NCI-H128 (cell line): ENCODE measurements around the gene SAP130.

Source experiments
- DNase-seq: peaks from one replicate; lab custom pipeline; 2025; ENCODE audit not compliant: unreplicated experiment; lab: John Stamatoyannopoulos, UW

The SAP130 gene

DNA sequence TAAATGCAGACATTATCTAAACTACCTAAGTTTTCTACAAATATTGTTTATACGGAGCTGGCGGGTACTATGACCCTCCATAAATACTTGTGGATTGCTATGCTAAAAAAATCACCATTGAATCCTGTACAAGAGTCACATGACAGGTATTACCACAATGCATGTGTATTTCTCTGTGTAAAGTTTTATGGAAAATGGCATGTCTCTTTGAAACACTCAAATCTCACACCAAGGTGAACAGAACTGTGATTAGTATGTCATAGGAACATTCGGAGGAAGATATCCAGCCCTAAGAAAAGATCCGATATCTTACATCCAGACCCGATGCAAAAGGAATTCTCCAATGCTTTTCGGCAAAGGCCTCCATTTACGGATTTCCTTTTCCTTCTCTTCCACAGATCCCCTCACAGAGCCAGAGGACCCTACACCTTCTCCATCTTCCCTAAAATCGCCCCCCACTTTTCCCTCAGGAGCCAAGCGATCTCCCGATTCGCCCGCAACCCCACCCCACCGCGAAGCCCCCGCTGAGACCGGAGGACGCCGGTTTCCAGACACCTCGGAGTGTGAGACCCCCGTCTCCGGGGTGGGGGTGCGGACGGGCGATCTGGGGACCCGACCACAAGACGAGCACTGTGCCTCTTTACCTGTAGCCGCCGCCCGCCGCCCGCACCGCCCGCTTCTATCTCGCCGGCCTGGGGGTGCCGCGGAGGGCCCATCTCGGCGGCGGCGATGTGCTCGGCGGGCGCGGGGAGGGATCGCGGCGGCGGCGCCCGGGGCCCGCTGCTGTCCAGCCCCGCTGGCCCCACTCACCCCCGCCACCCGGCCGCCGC lies 1.2 kb downstream of the SAP130 start:
- no peak for DNase-seq

DNA sequence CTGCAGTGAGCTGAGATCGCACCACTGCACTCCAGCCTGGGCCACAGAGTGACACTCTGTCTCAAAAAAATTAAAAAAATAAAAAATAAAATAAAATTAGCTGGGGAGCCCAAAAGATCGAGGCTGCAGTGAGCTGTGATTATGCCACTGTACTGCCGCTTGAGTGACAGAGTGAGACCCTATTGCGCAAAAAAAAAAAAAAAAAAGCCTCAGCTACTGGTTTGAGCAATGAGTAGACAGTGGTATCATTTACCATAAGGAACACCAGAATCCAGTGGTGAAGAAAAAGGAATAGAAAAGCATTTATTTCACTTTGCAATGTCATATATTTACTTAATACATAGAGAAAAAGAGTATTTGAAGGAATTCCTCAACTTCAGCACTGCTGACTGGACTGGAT lies 3.0 kb downstream of the SAP130 start:
- DNase-seq, result no peak

GRCh38 chr2:128017561-128017960 lies 10.3 kb downstream of the SAP130 start:
- DNase-seq, result no peak

DNA sequence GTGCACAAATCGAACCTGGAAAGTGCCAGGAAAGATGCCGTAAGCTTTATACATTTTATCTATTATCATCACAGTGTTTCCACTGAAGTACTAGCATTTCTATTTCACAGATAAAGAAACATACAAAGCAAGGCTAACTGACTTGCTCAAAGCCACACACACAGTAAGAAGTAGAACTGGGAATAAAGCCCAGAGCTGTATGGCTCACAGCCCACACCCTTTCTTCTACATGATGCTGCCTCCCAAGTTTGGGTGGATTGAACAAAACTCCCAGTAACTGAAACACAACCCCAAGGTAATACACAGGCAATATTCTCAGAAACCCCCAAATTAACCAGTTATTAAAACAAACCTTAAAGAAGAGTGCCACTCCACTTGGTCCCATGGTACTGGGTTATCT lies 11.2 kb downstream of the SAP130 start:
- no peak for DNase-seq

GRCh38 chr2:128012698-128013097 lies 15.2 kb downstream of the SAP130 start:
- DNase-seq, result no peak

DNA sequence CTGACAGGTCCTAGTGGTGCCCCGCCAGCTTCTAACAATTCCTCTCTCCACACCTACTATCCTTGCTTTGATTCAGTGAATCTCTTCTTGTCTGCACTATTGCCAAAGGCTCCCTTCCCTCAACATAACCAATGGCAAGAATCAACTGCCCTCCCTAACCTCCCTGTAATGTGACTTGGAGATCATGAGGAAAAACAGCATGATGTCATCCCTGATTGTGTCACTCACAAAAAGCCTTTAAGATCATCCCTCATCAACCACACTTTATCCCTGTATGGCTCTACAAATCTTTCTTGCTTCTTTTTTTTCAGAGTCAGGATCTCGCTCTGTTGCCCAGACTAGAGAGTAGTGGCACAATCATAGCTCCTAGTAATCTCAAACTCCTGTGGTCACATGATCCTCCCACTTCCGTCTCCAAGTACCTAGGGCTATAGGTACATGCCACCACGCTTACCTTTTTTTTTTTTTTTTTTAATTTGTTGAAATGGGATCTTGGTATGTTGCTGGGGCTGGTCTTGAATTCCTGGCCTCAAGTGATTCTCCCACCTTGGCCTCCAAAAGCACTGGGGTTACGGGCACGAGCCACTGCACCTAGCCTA lies 19.7 kb downstream of the SAP130 start:
- no peak for DNase-seq

- DNase-seq, result no peak
Observed at GRCh38 chr2:128004509-128004908, 23.4 kb downstream of the SAP130 start.

DNA sequence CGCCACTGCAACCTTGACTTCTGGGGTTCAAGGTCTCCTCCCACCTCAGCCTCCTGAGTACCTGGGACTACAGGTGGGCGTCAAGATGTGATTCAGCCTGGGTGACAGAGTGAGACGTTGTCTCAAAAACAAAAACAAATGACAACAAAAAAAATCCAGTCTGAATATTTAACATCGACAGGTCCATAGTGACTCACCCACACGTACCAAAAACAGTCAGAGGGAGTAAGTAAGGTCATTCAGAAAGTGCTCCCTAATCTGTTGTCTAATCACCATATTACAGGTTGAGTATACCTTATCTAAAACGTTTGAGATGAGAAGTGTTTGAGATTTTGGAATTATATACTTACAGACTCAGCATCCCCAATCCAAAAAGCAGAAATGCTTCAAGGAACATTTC lies 24.4 kb downstream of the SAP130 start:
- no peak for DNase-seq

DNA sequence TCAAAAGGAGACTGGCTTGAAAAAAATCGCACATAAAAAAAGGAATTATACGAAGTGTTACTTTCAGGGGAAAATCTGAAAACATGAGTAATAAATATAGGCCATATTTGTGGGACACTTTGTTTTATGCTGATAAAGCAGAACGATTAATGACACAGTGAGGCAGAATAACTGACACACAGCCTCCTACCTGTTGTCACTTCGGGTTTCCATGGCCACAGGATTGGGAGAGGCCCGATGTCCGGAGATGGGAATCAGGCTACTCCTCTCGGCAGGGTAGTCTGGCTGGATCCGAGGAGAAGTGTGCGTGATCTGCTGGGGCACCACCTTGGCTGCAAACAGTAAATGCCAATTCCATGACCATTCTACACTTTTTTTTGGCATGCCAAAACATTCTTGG lies 31.7 kb downstream of the SAP130 start:
- DNase-seq, result no peak

- DNase-seq, result no peak
Observed at GRCh38 chr2:127995725-127996124, 32.1 kb downstream of the SAP130 start.

GRCh38 chr2:127993659-127994058 lies 34.2 kb downstream of the SAP130 start:
- DNase-seq, result no peak

DNA sequence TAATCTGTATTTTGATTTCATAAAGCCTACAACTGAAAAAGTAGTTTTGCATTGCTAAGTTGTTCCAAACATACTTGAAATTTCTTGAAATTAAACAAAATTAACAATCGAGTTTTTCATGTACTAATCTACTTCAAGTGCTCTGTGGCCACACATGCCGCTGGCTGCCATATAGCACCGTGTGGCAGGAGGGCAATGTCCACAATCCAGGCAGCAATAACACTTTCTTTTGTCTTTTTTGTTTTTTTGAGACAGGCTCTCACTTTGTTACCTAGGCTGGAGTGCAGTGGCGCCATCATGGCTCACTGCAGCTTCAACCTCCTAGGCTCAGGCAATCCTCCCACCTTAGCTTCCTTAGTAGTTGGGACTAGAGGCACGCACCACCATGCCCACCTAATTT lies 36.1 kb downstream of the SAP130 start:
- DNase-seq, result no peak

- DNase-seq, result no peak
Observed at GRCh38 chr2:127986548-127987079, 41.2 kb downstream of the SAP130 start.

DNA sequence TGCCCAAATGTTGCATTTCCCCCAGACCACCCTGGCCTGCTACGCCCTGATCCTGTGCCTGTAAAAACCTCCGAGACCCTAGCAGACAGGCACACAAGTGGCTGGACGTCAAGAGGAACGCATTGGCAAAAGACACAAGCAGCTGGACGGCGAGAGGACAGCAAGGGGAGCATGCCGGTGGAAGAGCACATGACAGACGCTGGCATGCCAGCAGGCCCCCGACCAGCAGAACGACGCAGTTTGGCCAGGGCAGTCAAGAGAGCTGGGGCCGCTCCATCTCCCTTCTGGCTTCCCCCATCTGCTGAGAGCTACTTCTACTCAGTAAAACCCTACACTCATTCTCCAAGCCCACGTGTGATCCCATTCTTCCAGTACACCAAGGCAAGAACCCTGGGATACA lies 42.1 kb downstream of the SAP130 start:
- no peak for DNase-seq

DNA sequence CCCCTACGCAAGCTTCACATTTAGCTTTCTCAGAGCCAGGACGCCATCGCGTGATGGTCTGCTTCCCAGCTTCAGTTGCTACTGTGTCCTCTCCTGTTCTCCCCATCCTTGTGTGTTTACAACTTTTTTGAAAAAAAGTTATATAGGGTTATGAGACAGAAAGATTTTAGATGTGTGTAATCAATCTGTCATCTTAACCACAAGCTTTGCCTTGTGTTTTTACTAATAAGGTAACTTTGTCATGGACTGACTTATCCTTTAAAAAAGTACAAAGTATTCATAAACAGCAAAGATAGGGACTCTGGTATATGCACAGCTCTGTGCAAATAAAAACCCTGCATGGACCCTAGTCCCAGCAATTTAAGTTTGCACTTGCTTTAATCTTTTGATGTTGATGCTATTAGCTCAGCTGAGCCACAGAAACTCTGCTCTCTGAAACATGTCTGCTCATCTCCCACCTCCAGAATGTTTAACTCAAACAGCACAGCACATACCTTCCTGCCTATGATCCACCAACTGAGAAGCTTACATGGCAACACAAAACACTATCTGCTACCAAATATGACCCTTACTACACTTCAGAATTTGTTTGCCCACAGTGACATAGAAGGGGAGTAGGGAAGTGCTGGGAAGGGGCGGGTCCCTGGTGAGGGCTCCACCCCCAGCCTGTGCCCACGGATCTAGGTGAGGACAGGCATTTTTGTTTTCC lies 42.7 kb downstream of the SAP130 start:
- DNase-seq, result no peak

GRCh38 chr2:127984551-127984950 lies 43.3 kb downstream of the SAP130 start:
- no peak for DNase-seq

GRCh38 chr2:127969446-127969845 lies 58.4 kb downstream of the SAP130 start:
- DNase-seq, result no peak

DNA sequence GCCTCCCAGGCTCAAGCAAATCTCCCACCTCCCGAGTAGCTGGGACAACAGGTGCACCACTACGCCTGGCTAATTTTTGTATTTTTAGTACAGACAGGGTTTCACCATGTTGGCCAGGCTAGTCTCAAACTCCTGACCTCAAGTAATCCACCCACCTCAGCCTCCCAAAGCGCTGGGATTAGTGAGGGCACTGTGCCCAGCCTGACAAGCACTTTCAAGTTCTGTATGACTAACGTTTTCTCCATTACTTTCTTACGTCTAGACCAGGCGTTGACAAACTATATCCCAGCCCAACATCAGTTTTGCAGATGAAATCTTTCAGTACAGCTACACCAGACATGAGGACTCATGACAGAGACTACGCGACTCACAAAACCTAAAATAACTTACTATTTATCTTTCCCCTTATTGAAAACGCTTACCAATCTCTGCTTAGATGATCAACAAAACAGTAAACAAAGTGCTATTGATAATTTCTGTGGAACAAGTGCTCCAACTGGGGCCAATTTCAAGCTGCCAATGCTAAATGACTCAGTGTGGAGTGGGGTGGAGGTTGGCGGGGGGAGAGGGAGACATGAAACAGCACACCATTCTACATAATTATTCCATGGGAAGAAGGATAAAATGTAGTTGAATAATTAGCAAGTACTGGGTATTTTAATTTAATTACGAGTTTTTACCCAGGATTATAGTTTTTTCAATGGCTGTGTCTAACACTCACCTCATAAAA lies 59.1 kb downstream of the SAP130 start:
- no peak for DNase-seq

- no peak for DNase-seq
Observed at GRCh38 chr2:127961729-127962128, 66.1 kb downstream of the SAP130 start.

- no peak for DNase-seq
Observed at GRCh38 chr2:127957240-127957639, 70.6 kb downstream of the SAP130 start.

DNA sequence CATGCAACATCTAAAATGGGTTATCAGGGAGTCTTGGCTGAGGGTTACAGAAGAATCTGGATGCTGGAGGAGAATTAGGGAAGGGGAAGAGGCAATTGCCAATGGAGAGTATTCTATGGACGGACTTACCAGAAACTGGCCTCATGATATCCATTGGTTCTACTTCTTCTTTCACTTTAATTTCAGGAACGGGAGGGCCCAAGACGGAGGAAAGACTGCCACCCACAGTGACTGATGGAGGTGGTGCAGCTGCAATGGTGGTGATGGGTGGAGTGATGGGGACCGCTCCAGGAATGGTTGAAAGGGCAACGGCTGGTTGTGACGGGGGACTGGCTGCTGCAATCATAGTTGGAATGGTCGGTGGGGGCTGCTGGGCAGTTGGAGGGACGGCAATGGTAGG lies 73.0 kb downstream of the SAP130 start:
- no peak for DNase-seq
